Measurements from ENCODE around the gene TMEM202.

GRCh38 chr15:72379856-72380430, 18.2 kb upstream of the TMEM202 start:
- TF ChIP-seq, protein P1, sequence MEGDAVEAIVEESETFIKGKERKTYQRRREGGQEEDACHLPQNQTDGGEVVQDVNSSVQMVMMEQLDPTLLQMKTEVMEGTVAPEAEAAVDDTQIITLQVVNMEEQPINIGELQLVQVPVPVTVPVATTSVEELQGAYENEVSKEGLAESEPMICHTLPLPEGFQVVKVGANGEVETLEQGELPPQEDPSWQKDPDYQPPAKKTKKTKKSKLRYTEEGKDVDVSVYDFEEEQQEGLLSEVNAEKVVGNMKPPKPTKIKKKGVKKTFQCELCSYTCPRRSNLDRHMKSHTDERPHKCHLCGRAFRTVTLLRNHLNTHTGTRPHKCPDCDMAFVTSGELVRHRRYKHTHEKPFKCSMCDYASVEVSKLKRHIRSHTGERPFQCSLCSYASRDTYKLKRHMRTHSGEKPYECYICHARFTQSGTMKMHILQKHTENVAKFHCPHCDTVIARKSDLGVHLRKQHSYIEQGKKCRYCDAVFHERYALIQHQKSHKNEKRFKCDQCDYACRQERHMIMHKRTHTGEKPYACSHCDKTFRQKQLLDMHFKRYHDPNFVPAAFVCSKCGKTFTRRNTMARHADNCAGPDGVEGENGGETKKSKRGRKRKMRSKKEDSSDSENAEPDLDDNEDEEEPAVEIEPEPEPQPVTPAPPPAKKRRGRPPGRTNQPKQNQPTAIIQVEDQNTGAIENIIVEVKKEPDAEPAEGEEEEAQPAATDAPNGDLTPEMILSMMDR (IDR thresholded peaks at IDR 0.05 in 2 of 3, conservative IDR thresholded peaks at IDR 0.05 in 1 of 3; ENCODE audit: control insufficient read depth in 2 of 3, extremely low read depth in 1 of 3, insufficient read depth in 1 of 3, low read depth in 3 of 3, low read length in 3 of 3) = no peak
- TF ChIP-seq EGR1 (IDR thresholded peaks at IDR 0.05; ENCODE audit: borderline replicate concordance in 1 of 2, low read depth in 2 of 2, low read length in 2 of 2) = no peak
- TF ChIP-seq FOS (IDR thresholded peaks at IDR 0.05; ENCODE audit: borderline replicate concordance, extremely low read depth, insufficient read length) = no peak
- TF ChIP-seq EP300 (IDR thresholded peaks at IDR 0.05; ENCODE audit: borderline replicate concordance in 1 of 2, control insufficient read depth in 1 of 2, low read depth in 2 of 2, low read length in 2 of 2) = no peak
- TF ChIP-seq POLR2A (IDR thresholded peaks at IDR 0.05; ENCODE audit: low read depth, low read length) = no peak
- TF ChIP-seq ZNF274 (IDR thresholded peaks at IDR 0.05; ENCODE audit: insufficient read depth, insufficient read length) = no peak
- no peak for TF ChIP-seq ATF3 (IDR thresholded peaks at IDR 0.05; ENCODE audit: borderline replicate concordance, extremely low read depth, low read depth, low read length)
- no peak for TF ChIP-seq CEBPB (IDR thresholded peaks at IDR 0.05; ENCODE audit: borderline replicate concordance in 1 of 2, low read depth in 2 of 2, low read length in 2 of 2)
- TF ChIP-seq BRCA1 (IDR thresholded peaks at IDR 0.05; ENCODE audit: low read depth, low read length) = no peak

Data from GM12878 (cell line).